Activated CD4-positive, alpha-beta T cell treated with anti-CD3 and anti-CD28 coated beads, Interleukin-2, amount 50 U/mL, for 4 hours (primary cell): ENCODE results near the gene PLAAT2.
A peak's percentile ranks its signal among the peaks of the same experiment; 100 is the strongest.
"Not testable (repeated sequence)": the region's sequence is repeated elsewhere in the genome, so short reads cannot be mapped to it uniquely, and the experiment has no call there.

ENCODE experiments used
- DNase-seq, 2 experiments: peaks; one replicate each; pipeline ENCODE4 v3.0.0-alpha.2; 2020

Gene PLAAT2

DNA sequence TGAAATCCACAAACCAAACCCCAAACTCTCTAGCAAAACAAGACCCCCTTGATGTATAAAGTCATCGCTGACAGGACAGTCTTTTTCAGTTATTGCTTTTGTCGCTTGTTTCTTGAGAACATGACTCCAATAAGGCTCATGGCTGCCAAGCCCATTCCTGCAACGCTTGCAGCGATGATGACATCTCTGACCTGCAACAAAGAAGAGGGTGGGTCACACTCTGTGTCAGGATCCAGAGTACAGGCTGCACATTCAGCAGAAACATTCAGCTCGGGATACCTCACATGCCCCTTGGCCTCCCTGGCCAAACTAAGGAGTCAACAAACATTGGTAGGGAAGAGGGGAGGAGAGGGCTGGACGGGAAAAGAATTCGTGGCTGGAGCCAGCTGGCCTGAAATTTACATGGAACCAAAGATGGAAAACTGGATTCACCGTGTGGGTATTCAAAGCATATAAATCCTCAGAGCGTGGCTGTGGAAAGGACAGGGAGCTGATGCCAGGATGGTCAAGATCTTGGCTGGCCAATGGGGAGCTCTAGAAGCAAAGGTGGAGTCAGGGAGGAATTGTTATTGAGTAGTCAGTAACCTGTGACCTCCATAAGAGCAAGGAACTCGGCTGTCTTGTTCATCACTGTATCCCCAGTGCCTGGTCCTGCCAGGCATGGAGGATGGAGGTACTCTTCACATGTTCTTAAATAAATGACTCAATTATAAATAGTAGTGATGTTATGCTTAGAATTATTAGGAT is 11.8 kb upstream of the PLAAT2 start:
- no peak for DNase-seq

DNA sequence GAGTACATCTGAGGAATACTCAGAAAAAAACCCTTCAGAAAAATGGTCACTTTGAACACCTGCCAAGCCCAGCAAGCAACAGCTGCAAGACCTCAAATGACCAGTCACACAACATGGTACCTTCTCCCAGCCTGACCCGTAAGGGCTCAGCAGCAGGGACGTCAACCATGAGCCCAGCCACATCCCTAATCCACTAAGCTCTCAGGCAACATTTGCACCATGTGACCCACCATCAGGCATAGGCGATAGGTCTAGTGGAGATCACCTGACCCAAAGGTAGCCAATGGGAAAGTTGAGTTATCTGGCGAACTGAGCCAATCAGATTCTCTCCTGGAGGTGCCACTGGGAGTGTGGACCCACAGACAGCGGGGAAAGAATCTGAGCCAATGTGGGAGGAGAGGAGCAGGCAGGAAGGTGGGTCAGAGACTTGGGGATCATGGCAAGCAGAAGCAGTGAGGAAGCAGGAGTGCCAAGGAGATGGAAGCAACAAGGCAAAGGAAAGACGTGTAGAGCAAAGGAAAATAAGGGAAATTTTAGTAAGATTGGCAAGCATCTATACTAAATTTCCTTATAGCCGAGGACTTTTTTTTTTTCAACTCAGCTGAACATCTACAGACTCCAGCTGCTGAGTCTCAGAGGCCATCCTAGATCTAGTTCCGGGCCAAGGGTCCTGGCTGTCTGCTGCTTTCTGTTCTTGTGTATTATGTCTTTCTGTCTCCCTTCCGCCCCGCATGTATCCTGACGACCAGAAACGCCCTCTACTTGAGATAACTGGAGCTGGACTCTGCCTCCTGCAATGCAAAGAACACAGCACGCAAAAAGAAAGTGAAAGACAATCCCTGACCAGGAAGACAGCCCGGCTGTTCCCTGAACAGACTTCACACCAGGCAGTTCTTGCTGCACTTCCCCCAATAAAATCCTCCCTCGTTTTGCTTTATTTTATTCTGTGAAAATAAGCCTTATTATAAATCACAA is 11.0 kb upstream of the PLAAT2 start:
- peak in 1 of 2 experiments; percentile 8 for DNase-seq

DNA sequence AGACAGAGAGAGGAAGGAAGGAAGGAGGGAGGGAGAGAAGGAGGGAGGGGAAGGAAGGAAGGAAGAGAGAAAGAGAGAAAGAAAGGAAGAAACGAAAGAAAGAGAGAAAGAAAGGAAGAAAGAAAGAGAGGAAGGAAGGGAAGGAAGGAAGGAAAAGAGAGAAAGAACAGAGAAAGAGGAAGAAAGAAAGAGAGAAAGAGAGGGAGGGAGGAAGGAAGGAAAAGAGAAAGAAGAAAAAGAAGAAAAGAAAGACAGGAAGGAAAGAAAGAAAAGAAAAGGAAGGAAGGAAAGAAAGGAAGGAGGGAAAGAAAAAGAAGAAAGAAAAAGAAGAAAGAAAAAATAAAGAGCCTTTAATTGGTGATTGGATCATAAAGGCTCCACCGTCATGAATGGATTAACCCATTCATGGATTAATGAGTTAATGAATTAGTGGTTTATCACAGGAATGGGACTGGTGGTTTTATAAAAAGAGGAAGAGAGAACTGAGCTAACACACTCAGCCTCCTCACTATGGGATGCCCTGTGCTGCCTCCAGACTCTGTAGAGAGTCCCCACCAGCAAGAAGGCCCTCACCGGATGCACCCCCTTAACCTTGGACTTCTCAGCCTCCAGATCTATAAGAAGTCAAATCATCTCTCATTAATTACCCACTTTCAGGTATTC is 9.0 kb upstream of the PLAAT2 start:
- DNase-seq, result no peak

DNA sequence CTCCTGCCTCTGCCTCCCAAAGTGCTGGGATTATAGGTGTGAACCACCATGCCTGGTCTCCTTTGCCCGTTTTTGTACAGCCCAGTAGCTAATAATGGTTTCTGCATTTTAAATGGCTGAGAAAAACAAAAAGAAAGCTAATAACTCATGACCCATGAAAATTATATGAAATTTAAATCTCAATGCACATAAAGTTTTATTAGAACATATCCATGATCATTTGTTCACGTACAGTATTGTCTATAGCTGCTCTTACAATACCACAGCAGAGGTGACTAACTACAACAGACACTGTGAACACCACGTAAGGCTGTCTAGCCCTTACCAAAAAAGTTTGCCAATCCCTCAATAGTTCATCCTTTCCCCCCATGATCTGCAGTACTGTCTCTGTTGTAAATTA is 6.4 kb upstream of the PLAAT2 start:
- DNase-seq, result no peak

DNA sequence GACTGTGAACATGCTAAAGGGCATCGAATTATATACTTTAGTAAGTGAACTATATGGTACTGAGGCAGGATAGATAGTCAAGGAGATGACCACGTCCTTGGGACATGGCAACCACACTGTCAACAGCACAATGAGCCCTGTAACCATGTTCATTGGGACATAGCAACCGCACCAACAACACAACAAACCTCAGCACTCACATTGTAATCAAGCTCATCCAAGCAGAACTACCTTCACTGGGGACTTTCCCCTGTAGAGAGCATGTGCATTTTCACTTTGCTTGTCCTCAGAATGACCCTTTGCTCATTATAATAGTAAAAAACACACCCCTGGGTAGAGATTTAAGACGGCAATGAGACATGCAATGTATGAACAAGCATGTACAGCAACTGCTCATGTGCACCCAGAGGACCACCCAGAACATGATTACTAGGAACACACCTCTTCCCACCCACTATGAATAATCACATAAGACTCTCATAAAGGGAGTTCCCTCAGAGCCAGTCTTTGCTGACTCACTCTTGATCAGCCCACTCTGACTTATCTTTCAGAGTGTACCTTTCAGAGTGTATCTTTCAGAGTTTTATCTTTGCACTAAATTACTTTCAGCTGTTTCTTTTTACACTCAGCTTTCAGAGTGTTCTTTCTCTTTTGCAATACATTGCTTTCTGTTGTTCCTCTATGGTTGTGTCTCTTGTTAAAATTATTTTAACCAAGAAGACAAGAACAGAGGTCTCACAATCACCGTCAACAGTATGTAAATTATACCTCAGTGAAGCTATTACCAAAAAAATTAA is 4.1 kb upstream of the PLAAT2 start:
- peak; percentile 46 to 55 for DNase-seq

DNA sequence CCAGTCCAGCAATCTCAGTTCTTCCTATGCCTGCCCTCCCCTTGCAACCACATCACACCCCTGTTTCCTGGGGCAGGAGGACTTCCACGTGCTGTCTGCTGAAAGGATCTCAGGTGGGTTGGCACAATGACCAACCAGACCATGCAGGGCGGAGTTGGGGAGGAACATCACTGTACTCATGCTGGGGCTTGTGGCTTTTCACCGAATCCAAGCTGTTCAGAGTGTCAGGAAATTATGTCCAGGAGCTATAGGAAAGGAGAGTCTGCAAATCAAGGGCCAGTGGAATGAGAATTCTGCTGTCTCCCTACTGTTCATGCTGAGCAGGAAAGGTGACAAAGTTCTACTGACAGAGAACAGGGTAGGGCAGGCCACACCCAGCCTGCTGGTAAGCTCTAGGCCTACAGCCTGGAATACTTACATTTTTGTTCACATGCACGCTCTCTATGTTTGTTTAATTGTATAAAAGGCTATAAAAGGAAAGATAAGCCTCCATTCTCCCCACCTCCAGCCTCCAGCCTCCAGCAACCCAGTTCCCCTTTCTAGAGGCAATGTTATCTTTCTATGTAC is 1.7 kb upstream of the PLAAT2 start:
- no peak for DNase-seq

DNA sequence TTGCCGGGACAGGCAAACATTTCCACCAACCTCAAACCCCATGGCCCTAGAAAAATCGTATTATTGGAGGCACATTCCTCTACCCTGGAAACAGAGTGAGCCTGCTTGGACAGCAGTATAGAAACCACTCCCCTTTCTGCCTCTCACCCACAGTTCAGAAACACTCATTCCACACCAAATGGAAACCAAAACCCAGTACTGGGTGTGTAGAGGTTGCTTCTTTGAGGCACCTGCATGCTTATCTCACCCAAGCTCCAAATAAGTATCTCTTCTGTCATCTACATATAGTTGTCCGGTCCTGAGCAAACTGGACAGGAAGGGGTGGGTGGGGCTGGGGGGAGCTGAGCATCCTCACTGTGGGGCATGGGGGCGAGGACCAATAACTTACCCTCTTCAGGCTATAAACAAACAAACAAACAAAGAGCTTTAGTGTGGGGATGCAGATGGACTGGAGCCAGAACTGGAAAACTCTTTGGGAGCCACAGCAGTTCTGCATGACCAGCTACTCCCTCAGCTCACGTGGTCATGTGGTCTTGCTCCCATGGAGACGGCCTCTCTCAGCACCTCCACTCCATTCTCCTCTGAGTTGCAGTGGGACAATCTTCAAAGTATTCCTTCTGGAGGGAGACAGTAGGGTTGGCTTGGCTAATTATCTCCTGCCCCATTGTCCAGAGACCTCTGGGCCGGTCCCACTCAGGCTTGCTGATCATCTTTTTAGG is 1.0 kb upstream of the PLAAT2 start:
- no peak for DNase-seq

DNA sequence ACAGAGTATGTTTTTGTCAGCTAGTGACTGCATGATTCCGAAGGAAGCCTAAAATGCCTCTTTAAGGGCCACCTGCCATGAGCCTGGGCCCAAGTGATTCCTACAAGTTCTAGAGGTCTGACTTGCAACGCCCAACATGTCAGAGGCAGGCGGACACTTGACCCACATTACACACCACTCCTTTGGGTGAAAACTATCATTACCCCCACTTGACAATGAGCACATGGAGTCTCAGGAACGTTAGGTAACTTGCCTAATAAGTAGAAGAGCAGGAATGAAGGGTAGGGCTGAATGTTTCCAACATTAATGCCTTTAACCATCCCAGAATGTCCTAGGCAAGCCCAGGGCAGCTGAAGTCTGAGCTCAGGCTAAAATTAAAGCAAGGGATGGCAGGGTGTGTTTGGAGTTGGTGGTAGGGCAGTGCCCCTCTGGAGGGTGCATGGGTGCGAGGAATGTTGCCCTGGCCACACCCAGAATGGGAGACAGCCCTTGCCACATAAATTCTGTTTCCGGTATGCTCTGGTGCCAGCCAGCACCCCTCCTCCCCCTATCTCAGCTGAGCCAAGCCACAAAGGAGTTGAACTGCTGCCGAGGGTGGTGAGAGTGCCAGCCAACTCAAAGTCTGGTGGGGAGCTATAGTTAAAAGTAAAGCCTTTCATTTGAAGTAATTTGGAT is 2.5 kb downstream of the PLAAT2 start:
- DNase-seq, result no peak

DNA sequence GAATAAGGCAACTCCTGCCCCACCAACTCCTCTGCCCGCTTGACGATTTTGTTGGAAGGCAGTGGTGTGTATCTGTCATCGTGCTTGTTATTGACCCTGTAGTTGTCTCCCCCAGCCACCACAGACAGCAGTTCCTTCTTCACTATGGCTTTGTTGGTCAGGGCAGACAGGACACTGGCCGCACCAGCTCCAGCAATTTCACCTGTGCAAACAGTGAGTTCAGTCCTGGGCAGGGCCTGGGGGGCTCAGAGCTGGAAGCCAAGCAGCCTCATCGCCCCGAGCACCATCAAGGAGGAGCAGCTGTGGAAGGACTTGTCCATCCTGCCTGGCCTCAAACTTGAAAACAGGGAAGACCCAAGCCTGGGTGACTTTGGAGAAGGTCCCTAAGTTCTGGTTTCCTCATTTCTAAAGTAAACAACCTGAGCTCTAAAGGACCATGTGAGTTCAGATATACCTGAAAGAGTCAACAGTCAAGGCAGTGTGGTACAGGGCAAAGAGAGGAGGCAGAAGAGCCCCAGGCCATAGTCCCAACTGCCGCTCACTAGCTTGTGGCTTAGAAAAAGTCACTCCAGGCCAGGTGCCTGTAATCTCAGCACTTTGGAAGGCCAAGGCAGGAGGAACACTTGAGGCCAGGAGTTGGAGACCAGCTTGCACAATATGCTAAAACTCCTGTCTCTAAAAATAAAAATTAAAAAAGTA is 4.6 kb downstream of the PLAAT2 start:
- DNase-seq, result no peak

DNA sequence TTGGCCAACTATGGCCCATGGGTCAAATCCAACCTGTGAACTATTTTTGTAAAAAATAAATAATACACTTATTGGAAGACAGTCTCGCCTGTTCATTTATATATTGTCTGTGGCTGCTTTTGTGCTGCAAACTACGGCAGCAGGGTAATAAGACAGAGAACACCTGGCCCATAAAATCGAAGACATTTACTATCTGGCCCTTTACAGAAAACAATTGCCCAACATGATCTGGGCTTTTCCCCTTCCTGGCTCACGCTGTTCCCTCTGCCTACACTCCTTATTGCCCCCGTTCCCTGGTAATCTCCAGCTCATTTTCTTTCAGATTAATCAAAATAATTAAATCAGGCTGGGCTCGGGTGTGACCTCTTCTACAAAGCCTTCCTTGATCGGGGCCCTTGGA is 5.6 kb downstream of the PLAAT2 start:
- no peak for DNase-seq

DNA sequence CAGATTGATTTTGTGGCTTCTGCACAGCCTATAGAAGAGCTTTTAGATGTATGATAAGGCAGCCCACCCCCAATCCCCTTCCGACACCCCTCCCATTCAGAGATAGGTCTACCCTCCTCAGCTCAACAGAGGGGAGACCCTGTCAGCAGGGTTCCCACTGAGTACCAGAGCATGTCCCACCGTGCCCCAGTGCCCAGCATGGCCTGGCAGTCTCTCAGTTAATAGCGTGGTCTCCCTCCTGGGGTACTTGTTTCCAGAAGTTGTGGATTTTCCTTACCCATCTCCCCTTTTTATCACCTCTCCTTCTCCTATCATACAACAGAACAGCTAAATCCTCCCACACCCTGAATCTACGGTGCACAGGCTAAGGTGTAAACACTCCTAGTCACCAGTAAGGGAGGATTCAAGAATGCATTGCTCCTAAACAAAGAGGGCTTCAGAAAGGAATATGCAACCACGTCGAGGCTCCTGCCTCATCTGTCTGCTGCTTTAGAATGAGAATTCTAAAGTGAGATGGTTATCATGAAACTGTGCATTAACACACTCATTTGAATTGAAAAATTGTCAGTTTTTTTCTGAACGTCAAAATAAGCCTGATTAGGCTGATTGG is 6.7 kb downstream of the PLAAT2 start:
- DNase-seq, result no peak

DNA sequence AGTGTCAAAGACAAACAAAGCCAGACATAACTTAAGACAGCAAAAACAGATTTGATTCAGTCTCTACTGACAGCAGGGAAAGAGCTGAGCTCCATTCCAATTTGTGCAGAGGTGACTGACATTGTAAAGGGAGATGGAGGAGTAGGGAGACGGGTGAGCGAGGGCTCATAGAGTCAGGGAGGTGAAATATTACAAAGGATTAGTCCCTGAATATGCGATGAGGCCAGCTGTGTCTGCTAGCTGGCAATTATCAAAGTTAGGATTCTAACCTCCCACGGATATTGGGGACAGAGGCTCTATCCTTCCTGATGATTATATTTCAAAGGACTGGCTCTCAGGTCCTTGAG is 8.3 kb downstream of the PLAAT2 start:
- no peak for DNase-seq

DNA sequence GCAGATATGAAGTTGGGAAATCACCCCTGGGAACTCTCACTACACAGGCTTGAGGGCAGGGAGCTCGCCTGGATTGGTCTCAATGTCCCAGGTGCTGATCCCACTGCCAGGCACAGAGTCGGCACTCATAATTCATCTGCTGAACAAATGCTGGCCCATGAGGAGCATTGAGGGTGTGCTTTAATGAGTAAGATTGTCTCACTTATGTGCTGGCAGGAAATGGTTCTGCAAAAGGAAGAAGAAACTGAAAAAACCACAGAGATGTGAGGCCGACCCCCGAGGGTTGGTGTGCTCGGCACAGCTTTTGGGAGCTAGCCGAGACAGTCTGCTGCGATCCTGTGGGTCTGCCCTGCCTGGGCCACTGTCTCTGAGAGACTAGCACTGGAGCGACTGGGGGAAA is 9.4 kb downstream of the PLAAT2 start:
- DNase-seq, result peak; percentile 21 to 23

DNA sequence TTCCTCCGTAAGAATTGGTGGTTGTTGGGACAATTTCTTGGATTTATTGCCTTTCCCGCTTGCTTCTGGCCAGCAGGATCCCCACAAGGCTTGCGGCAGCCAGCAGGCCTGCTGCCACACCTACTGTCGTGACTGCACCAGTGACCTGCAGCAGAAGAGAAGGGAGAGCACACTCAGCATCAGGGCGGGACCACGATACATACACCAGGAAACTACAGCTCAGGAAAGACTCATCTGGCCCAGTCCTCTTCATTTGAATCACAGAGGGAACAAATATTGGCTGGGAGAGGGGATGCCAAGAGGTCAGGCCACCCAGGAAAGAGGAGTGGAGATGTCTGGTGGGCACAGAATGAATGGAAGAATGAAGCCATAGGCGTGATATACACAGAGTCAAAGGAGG is 10.3 kb downstream of the PLAAT2 start:
- no peak for DNase-seq

DNA sequence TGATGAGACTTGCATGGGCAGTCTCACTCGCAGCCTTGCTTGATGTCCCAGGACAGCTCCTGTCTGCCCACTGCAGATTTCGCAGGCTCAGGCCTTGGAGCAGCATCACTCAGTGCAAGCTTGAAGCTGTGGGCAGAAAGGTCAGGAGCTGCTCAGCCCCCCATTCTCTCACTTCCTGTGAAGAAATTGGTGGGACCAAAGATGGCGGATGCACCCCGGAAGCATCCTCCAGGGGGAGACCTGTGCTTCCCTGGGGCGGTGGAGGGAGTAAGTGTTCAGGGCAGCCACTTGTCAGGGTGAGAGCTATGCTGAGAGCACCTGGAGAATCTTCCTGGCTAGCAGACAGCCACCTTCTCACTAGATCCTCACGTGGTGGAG is 11.3 kb downstream of the PLAAT2 start:
- no peak for DNase-seq

DNA sequence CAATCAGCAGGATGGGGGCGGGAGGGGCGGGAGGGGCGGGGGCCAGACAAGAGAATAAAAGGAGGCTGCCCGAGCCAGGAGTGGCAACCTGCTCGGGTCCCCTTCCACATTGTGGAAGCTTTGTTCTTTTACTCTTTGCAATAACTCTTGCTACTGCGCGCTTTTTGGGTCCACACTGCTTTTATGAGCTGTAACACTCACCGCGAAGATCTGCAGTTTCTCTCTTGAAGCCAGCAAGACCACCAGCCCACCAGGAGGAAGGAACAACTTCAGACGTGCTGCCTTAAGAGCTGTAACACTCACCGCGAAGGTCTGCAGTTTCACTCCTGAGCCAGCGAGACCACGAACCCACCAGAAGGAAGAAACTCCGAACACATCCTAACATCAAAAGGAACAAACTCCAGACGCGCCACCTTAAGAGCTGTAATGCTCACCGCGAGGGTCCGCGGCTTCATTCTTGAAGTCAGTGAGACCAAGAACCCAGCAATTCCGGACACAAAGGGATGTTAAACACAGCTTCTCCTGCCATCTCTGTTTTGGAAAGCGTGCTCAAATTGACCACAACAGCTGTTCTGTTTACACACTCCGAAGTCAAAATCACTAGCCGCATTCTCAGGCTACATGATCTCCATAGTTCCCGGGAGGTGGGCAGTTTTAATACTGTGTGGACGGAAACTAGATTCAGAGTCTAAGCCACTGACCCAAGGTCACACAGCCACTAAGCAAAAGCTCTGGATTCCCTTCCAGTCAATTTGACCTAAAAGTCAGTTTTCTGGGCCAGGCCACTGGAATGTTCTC is 11.9 kb downstream of the PLAAT2 start:
- DNase-seq, result no peak

DNA sequence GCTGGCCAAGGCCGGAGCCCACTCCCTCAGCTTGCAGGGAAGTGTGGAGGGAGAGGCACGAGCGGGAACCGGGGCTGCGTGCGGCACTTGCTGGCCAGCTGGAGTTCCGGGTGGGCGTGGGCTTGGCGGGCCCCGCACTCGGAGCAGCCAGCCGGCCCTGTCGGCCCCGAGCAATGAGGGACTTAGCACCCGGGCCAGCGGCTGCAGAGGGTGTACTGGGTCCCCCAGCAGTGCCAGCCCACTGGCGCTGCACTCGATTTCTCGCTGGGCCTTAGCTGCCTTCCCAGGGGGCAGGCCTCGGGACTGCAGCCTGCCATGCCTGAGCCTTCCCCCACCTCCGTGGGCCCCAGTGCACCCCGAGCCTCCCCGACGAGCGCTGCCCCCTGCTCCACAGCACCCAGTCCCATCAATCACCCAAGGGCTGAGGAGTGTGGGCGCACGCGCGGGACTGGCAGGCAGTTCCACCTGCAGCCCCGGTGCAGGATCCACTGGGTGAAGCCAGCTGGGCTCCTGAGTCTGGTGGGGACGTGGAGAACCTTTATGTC is 13.0 kb downstream of the PLAAT2 start:
- not testable (repeated sequence) for DNase-seq

DNA sequence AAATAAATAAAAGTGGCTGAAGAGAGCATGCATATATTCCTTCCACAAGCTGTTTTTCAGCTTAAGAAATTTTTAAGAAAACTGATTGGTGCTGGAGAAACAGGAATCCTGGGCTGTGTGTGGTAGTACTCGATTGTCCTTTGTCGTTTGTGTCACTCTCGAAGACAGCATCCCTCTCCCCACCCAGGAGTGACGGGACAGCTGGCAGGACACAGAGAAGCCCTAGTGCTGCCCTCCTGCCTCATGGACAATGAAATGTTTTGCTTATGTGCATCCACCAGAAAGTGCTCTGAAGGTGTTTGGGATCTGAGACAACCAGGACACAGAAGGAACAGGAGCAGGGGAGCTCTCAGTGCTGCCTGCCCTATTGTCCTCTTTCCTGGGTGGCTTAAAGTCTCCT is 13.8 kb downstream of the PLAAT2 start:
- DNase-seq, result no peak

DNA sequence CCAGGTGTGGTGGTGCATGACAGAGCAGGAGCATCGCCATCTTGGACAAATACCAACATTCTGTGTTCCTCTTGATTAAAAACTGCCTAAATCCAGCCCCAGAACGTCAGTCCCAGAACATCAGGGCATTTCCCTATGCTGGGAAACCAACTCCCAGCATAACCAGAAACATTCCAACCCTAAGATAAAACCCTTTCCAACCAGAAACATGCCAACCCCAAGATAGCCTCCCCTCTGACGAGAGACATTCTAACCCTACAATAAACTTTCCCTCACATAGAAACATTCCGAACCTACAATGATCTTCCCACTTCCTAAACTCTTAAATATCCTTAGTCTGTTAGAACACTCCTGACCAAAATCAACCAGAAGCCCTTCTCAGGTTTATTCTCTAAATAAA is 15.0 kb downstream of the PLAAT2 start:
- no peak for DNase-seq
